ENCODE data around the gene TENM4. TPM values are rescaled to one million over a fixed set of nuclear protein-coding genes. Genes with fewer than 3 reads are reported as not detected.
"Not testable (repeated sequence)": the region's sequence is repeated elsewhere in the genome, so short reads cannot be mapped to it uniquely, and the experiment has no call there.

Gene TENM4
- polyA plus RNA-seq, 3 donors from 2014 or later = not detected

GRCh38 chr11:78834886-78835285, 605.9 kb downstream of the TENM4 start:
- H3K4me1 Mint-ChIP-seq = no peaks in the 10 kb centered on the region

GRCh38 chr11:78833237-78833636, 607.6 kb downstream of the TENM4 start:
- Mint-ChIP-seq H3K27ac (no peak overlapping the region), H3K36me3 (no peaks in the 10 kb centered on the region)

More at GRCh38 chr11:78834886-78835285, 605.9 kb downstream of the TENM4 start:
- no peak for DNase-seq
- H3K27me3 Mint-ChIP-seq (ENCODE audit: low read depth in 3 of 3) = peaks cover 0 to 5% (median 4%) of the 10 kb centered on the region in 3 donors
- H3K27ac Mint-ChIP-seq = no peak overlapping the region
- peaks cover 0 to 4% (median 0%) of the 10 kb centered on the region in 6 donors for H3K9me3 Mint-ChIP-seq
- no peaks in the 10 kb centered on the region for H3K36me3 Mint-ChIP-seq
- H3K4me3 Mint-ChIP-seq = no peak overlapping the region

DNA sequence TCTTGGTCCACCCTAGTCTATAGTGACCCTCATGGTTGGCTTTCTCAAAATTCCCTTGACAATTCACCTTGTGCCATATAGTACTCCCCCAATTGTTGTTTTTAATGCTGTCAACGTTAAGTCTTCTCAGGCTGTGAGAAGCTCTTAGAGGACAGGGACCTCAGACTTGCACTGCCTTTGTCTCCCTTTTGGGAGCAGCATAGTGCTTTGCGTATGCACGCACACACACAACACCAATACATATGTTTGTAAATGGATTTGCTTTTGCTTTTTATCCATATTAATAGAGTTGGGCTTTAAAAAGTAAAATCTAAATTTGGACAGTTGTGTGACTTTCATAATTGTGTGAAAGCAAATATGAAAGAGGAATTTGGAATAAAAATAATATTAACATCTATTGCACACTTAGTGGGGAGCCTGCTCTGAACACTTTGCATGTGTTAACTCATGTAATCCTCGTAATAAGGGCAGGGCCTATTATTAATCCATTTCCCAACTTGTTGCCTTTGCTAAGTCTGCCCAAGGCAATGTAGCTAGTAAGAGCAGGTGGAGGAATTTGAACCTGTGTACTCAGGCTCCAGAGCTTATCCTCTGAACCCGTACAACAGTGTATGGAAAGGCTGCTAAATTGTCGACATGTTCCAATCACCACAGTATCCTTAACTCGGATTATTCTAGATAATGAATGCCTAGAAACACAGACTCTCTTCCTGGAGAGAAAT, 608.4 kb downstream of the TENM4 start:
- H3K27ac Mint-ChIP-seq = no peak overlapping the region
- no peaks in the 10 kb centered on the region for H3K4me1 Mint-ChIP-seq
- no peak for DNase-seq
- peaks cover 0 to 4% (median 0%) of the 10 kb centered on the region in 6 donors for H3K9me3 Mint-ChIP-seq
- no peak overlapping the region for H3K4me3 Mint-ChIP-seq
- H3K27me3 Mint-ChIP-seq (ENCODE audit: low read depth in 3 of 3) = peaks cover 0 to 9% (median 4%) of the 10 kb centered on the region in 3 donors
- H3K36me3 Mint-ChIP-seq = no peaks in the 10 kb centered on the region

More at GRCh38 chr11:78833237-78833636, 607.6 kb downstream of the TENM4 start:
- H3K4me3 Mint-ChIP-seq = no peak overlapping the region
- H3K4me1 Mint-ChIP-seq = no peaks in the 10 kb centered on the region
- peaks cover 0 to 4% (median 0%) of the 10 kb centered on the region in 6 donors for H3K9me3 Mint-ChIP-seq
- DNase-seq = no peak
- peaks cover 0 to 6% (median 4%) of the 10 kb centered on the region in 3 donors for H3K27me3 Mint-ChIP-seq (ENCODE audit: low read depth in 3 of 3)

DNA sequence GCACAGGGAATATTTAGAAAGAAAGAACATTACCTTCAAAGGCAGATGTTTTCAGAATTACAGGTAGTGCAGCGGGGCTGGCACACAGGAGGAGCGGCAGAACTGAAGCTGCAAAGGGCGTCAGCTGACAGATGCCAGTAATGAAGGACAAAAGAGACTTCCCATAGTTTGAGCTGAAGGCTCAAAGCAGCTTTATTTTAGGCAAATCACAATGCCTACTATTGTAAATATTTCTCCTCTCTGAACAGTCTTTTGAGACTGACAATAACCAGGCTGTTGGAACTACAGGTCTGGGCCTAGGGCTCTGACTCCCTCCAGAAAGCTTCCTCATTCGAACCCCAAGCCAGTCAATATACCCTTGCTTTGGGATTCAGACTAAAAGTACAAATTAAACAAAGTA, 609.3 kb downstream of the TENM4 start:
- Mint-ChIP-seq H3K27ac (no peak overlapping the region), H3K4me3 (no peak overlapping the region), H3K4me1 (no peaks in the 10 kb centered on the region), H3K9me3 (peaks cover 0 to 4% (median 0%) of the 10 kb centered on the region in 6 donors), H3K36me3 (no peaks in the 10 kb centered on the region), H3K27me3 (ENCODE audit: low read depth in 3 of 3) (peaks cover 0 to 9% (median 4%) of the 10 kb centered on the region in 3 donors)
- no peak for DNase-seq

GRCh38 chr11:78830277-78830819, 610.5 kb downstream of the TENM4 start:
- Mint-ChIP-seq H3K27ac (no peak overlapping the region), H3K9me3 (peaks cover 0 to 4% (median 0%) of the 10 kb centered on the region in 6 donors), H3K4me3 (no peak overlapping the region), H3K36me3 (no peaks in the 10 kb centered on the region), H3K27me3 (ENCODE audit: low read depth in 3 of 3) (peaks cover 2 to 10% (median 4%) of the 10 kb centered on the region in 3 donors), H3K4me1 (no peaks in the 10 kb centered on the region)
- DNase-seq = no peak

DNA sequence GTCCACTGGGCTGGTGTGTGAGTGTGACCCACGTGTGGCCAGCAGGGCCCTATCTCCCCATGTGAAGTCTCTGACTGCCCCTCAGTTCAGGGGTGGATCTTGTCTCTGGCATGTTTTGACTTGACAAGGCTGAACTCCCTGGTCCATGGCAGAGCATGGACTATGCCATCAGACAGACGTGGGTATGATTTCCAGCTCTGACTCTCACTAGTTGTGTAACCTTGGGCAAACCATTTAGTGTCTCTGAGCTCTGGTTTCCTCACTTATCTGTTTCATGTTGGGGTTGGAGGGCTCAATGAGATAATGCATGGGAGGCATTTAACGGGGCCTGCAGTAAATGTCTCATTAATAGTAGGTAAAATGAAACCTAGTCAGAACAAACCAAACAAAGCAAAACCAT, 611.7 kb downstream of the TENM4 start:
- peaks cover 0 to 4% (median 0%) of the 10 kb centered on the region in 6 donors for H3K9me3 Mint-ChIP-seq
- H3K27me3 Mint-ChIP-seq (ENCODE audit: low read depth in 3 of 3) = peaks cover 2 to 11% (median 2%) of the 10 kb centered on the region in 3 donors
- H3K36me3 Mint-ChIP-seq = no peaks in the 10 kb centered on the region
- no peak overlapping the region for H3K4me3 Mint-ChIP-seq
- DNase-seq = no peak
- no peaks in the 10 kb centered on the region for H3K4me1 Mint-ChIP-seq
- no peak overlapping the region for H3K27ac Mint-ChIP-seq

- Mint-ChIP-seq H3K27me3 (ENCODE audit: low read depth in 3 of 3) (peaks cover 2 to 11% (median 2%) of the 10 kb centered on the region in 3 donors), H3K9me3 (peaks cover 0 to 4% (median 0%) of the 10 kb centered on the region in 6 donors), H3K27ac (no peak overlapping the region), H3K4me3 (no peak overlapping the region), H3K4me1 (no peaks in the 10 kb centered on the region), H3K36me3 (no peaks in the 10 kb centered on the region)
- DNase-seq = no peak
These were observed 612.2 kb downstream of the TENM4 start for GRCh38 chr11:78828676-78829075.

GRCh38 chr11:78827291-78827690, 613.5 kb downstream of the TENM4 start:
- not testable (repeated sequence) for H3K27ac Mint-ChIP-seq; H3K4me3 Mint-ChIP-seq; DNase-seq; H3K4me1 Mint-ChIP-seq; H3K36me3 Mint-ChIP-seq; H3K9me3 Mint-ChIP-seq; H3K27me3 Mint-ChIP-seq (ENCODE audit: low read depth in 3 of 3)

DNA sequence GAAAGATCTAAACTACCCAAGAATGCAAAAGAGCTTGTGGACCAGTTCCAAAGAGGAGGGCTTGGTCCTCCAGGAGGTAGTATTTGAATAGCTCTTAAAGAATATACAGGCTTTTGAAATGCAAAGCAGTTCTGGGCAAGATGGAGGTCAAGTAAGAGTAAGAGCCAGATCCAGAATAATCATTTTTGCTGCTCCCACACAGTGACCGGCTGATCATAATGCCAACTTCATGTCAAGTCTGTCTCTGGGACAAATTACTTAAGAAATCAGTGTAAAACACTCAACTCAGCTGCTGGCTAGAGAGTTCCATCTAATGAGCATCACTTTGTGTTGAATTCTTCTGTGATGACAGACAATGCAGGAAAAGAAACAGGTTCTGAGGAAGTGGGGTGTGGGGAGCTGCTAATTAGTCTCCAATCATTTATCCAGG, 615.2 kb downstream of the TENM4 start:
- Mint-ChIP-seq H3K4me3 (no peak overlapping the region), H3K4me1 (no peaks in the 10 kb centered on the region), H3K27ac (no peak overlapping the region), H3K9me3 (no peaks in the 10 kb centered on the region), H3K36me3 (no peaks in the 10 kb centered on the region), H3K27me3 (ENCODE audit: low read depth in 3 of 3) (peaks cover 2 to 10% (median 9%) of the 10 kb centered on the region in 3 donors)
- no peak for DNase-seq

DNA sequence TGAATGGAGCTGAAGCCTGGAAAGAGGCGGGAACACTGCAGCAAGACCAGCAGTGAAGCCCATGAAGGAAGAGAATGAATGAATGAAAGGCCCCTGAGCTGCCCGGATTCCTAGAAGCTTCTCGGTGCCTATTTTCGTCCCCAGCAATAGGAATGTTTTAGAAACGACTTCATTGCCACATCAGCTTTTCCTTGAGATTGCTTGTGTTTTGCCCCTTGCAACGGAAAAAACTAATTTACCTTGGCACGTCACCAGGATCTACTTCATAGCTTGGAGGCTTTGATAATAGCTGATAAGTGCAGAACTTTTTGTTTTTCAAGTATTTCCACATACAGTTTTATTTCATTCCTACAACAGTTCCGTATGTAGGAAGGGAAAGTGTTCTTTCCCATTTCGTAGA, 617.2 kb downstream of the TENM4 start:
- no peak overlapping the region for H3K4me3 Mint-ChIP-seq
- no peaks in the 10 kb centered on the region for H3K36me3 Mint-ChIP-seq
- no peak for DNase-seq
- no peaks in the 10 kb centered on the region for H3K9me3 Mint-ChIP-seq
- H3K4me1 Mint-ChIP-seq = no peaks in the 10 kb centered on the region
- H3K27me3 Mint-ChIP-seq (ENCODE audit: low read depth in 3 of 3) = peaks cover 0 to 12% (median 11%) of the 10 kb centered on the region in 3 donors
- no peak overlapping the region for H3K27ac Mint-ChIP-seq

GRCh38 chr11:78822931-78823423, 617.9 kb downstream of the TENM4 start:
- Mint-ChIP-seq H3K36me3 (no peaks in the 10 kb centered on the region), H3K27me3 (ENCODE audit: low read depth in 3 of 3) (peaks cover under 1 to 12% (median 8%) of the 10 kb centered on the region in 3 donors), H3K4me1 (no peaks in the 10 kb centered on the region), H3K4me3 (no peak overlapping the region), H3K27ac (no peak overlapping the region), H3K9me3 (no peaks in the 10 kb centered on the region)
- DNase-seq = no peak

GRCh38 chr11:78821371-78822306, 619.2 kb downstream of the TENM4 start:
- DNase-seq = no peak
- no peaks in the 10 kb centered on the region for H3K36me3 Mint-ChIP-seq
- no peak overlapping the region for H3K4me3 Mint-ChIP-seq
- H3K9me3 Mint-ChIP-seq = no peaks in the 10 kb centered on the region
- no peaks in the 10 kb centered on the region for H3K4me1 Mint-ChIP-seq
- H3K27me3 Mint-ChIP-seq (ENCODE audit: low read depth in 3 of 3) = peaks cover 5 to 12% (median 8%) of the 10 kb centered on the region in 3 donors
- no peak overlapping the region for H3K27ac Mint-ChIP-seq

DNA sequence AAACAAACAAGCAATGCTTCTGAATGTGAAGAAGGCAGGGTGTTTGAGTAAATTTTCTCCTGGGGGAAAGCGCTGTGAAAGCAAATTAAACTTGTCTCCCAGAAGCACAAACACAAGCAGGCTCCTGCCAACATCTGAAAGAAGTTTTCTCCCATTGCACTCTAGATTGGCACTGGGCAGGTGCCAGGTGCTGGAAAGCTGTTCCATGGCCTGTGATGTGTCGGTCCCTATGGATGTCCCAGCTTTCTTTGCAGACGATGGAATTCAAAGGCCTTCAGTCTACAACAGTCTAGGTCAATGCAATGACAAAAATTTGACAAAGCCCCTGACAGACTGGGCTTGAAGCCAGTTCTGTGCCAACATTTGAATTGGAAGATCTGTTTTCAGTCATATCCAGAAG, 620.1 kb downstream of the TENM4 start:
- H3K4me3 Mint-ChIP-seq = no peak overlapping the region
- DNase-seq = no peak
- no peak overlapping the region for H3K27ac Mint-ChIP-seq
- no peaks in the 10 kb centered on the region for H3K9me3 Mint-ChIP-seq
- no peaks in the 10 kb centered on the region for H3K36me3 Mint-ChIP-seq
- peaks cover 5 to 12% (median 8%) of the 10 kb centered on the region in 3 donors for H3K27me3 Mint-ChIP-seq (ENCODE audit: low read depth in 3 of 3)
- no peaks in the 10 kb centered on the region for H3K4me1 Mint-ChIP-seq

All from immature natural killer cell (primary cell).